T-helper 2 cell (primary cell): ENCODE measurements around the gene ZNF175.

ENCODE experiments used
- DNase-seq, 5 experiments: peaks; one replicate each; pipeline versions ENCODE4 v3.0.0 to v3.0.0-alpha.2; 2012 to 2022

Gene ZNF175

GRCh38 chr19:51637362-51637978, 66.4 kb downstream of the ZNF175 start:
- DNase-seq = no peak

- no peak for DNase-seq
Observed at GRCh38 chr19:51639916-51640315, 68.8 kb downstream of the ZNF175 start.

GRCh38 chr19:51640386-51640785, 69.3 kb downstream of the ZNF175 start:
- no peak for DNase-seq

- DNase-seq = no peak
Observed at GRCh38 chr19:51641648-51642047, 70.6 kb downstream of the ZNF175 start.
